Stimulated activated CD4-positive, alpha-beta T cell treated with anti-CD3 and anti-CD28 coated beads, Interleukin-4, amount 100 ng/mL, for 1 hour (primary cell): ENCODE data around the gene SRMS.
A peak's percentile ranks its signal among the peaks of the same experiment; 100 is the strongest.

Source experiments
- DNase-seq: peaks from one replicate; pipeline ENCODE4 v3.0.0-alpha.2; 2020

SRMS gene

GRCh38 chr20:63498960-63499337 lies 48.6 kb downstream of the SRMS start, which contains the start of gene EEF1A2:
Gene EEF1A2, minus strand, starts transcription at chr20:63499083. Its CDS starts 1,320 bp downstream, at chr20:63497763.
- DNase-seq: peak; percentile 55

GRCh38 chr20:63497946-63498935 lies 49.3 kb downstream of the SRMS start:
- no peak for DNase-seq

GRCh38 chr20:63497138-63497945 lies 50.2 kb downstream of the SRMS start:
- no peak for DNase-seq

- DNase-seq: no peak
These were observed 50.9 kb downstream of the SRMS start for GRCh38 chr20:63496596-63497120.

GRCh38 chr20:63495741-63496595 lies 51.6 kb downstream of the SRMS start:
- peak; percentile 81 for DNase-seq

- DNase-seq: no peak
These were observed 52.3 kb downstream of the SRMS start for GRCh38 chr20:63495167-63495720.

GRCh38 chr20:63494420-63495166 lies 53.0 kb downstream of the SRMS start:
- no peak for DNase-seq

GRCh38 chr20:63494084-63494419 lies 53.5 kb downstream of the SRMS start:
- DNase-seq: no peak

GRCh38 chr20:63493563-63494020 lies 54.0 kb downstream of the SRMS start:
- DNase-seq: no peak

GRCh38 chr20:63492982-63493381 lies 54.6 kb downstream of the SRMS start:
- no peak for DNase-seq

- DNase-seq: no peak
These were observed 55.0 kb downstream of the SRMS start for GRCh38 chr20:63492518-63492917.

- DNase-seq: no peak
These were observed 55.8 kb downstream of the SRMS start for GRCh38 chr20:63491635-63492230.

GRCh38 chr20:63491078-63491477 lies 56.5 kb downstream of the SRMS start:
- no peak for DNase-seq
